HG03521 (cell line): ENCODE measurements around the gene PCLO.

ENCODE experiments used
- ATAC-seq: cut with Tn5 transposase; IDR thresholded peaks from one replicate; pipeline ENCODE4 v1.9.1; 2021; ENCODE audit warnings: mild to moderate bottlenecking, moderate library complexity; ENCODE audit not compliant: unreplicated experiment

PCLO gene, protein sequence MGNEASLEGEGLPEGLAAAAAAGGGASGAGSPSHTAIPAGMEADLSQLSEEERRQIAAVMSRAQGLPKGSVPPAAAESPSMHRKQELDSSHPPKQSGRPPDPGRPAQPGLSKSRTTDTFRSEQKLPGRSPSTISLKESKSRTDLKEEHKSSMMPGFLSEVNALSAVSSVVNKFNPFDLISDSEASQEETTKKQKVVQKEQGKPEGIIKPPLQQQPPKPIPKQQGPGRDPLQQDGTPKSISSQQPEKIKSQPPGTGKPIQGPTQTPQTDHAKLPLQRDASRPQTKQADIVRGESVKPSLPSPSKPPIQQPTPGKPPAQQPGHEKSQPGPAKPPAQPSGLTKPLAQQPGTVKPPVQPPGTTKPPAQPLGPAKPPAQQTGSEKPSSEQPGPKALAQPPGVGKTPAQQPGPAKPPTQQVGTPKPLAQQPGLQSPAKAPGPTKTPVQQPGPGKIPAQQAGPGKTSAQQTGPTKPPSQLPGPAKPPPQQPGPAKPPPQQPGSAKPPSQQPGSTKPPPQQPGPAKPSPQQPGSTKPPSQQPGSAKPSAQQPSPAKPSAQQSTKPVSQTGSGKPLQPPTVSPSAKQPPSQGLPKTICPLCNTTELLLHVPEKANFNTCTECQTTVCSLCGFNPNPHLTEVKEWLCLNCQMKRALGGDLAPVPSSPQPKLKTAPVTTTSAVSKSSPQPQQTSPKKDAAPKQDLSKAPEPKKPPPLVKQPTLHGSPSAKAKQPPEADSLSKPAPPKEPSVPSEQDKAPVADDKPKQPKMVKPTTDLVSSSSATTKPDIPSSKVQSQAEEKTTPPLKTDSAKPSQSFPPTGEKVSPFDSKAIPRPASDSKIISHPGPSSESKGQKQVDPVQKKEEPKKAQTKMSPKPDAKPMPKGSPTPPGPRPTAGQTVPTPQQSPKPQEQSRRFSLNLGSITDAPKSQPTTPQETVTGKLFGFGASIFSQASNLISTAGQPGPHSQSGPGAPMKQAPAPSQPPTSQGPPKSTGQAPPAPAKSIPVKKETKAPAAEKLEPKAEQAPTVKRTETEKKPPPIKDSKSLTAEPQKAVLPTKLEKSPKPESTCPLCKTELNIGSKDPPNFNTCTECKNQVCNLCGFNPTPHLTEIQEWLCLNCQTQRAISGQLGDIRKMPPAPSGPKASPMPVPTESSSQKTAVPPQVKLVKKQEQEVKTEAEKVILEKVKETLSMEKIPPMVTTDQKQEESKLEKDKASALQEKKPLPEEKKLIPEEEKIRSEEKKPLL (N-terminal part only)

GRCh38 chr7:83162402-83163256, at the start of gene PCLO:
Gene PCLO, minus strand, starts transcription at chr7:83162884. Its CDS starts 292 bp downstream, at chr7:83162592.
- ATAC-seq = peak; percentile 96

- ATAC-seq = no peak
Observed at GRCh38 chr7:83211685-83212084, 49.0 kb upstream of the PCLO start.

- no peak for ATAC-seq
Observed at GRCh38 chr7:83210479-83210878, 47.8 kb upstream of the PCLO start.

DNA sequence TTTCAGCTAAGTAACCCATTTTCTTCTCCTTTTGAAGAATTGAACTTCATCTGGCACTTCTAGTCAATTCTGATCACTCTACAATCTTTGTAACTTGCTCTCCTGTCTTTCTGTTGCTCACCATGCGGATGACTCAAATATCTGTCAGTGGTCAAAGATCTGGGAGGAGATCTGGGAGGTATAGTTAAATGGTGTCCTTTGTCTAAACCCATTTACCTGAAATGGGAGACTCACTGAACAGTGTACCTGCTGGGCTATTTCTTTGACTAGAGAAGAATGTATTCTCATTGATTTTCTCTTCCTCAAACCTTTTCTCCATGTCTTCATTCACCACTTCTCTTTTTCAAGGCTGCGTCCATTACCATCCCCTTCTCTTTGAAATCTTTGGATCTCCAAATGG, 42.0 kb upstream of the PCLO start:
- ATAC-seq = no peak

GRCh38 chr7:83201355-83201754, 38.7 kb upstream of the PCLO start:
- no peak for ATAC-seq

GRCh38 chr7:83190659-83191389, 28.1 kb upstream of the PCLO start:
- ATAC-seq = no peak

- ATAC-seq = no peak
Observed at GRCh38 chr7:83178796-83179195, 16.1 kb upstream of the PCLO start.

- no peak for ATAC-seq
Observed at GRCh38 chr7:83178066-83178465, 15.4 kb upstream of the PCLO start.

- ATAC-seq = no peak
Observed at GRCh38 chr7:83173664-83174063, 11.0 kb upstream of the PCLO start.

- ATAC-seq = no peak
Observed at GRCh38 chr7:83166781-83167180, 4.1 kb upstream of the PCLO start.

- no peak for ATAC-seq
Observed at GRCh38 chr7:83161899-83162401, 734 bp downstream of the PCLO start.

GRCh38 chr7:83161186-83161585, 1.5 kb downstream of the PCLO start:
- ATAC-seq = no peak

- ATAC-seq = no peak
Observed at GRCh38 chr7:83159731-83160130, 3.0 kb downstream of the PCLO start.

DNA sequence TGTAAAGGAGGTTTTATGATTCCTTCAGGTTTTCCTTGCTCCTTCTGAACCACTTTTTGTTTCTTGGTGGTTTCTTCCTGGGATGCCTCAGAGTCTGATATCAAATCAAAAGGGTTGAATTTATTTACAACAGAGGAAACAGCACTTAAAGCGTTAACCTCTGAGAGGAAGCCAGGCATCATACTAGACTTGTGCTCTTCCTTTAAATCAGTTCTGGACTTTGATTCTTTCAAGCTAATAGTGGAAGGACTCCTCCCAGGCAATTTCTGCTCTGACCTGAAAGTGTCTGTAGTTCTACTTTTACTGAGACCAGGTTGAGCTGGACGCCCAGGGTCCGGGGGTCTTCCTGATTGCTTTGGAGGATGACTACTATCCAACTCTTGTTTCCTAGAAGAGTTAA, 6.7 kb downstream of the PCLO start:
- no peak for ATAC-seq

DNA sequence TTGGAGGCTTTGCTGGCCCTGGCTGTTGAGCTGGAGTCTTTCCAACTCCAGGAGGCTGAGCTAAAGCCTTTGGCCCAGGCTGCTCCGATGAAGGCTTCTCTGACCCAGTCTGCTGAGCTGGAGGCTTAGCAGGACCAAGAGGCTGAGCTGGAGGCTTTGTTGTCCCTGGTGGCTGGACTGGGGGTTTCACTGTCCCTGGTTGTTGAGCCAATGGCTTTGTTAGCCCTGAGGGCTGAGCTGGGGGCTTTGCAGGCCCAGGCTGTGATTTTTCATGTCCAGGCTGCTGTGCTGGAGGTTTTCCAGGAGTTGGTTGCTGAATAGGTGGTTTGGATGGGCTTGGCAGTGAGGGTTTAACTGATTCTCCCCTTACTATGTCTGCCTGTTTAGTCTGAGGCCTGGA, 7.3 kb downstream of the PCLO start:
- ATAC-seq = no peak

DNA sequence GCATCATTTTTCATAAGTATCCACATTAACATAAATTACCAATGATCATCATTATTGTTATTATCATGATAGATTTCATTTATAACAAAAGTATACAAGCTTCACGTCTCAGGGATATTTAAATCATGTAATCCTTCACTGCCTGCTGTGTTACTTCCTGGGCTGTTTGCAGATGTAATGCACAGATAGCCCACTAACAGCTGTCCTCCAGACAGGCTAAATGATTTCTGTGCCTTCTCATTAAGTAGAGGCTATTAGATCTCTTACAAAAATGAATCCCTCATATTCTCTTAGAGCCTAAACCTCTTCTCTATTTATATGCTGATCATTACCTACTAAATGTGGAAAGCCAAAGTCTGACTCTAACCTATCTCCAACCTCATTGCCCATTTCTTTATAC, 9.3 kb downstream of the PCLO start:
- ATAC-seq = no peak

DNA sequence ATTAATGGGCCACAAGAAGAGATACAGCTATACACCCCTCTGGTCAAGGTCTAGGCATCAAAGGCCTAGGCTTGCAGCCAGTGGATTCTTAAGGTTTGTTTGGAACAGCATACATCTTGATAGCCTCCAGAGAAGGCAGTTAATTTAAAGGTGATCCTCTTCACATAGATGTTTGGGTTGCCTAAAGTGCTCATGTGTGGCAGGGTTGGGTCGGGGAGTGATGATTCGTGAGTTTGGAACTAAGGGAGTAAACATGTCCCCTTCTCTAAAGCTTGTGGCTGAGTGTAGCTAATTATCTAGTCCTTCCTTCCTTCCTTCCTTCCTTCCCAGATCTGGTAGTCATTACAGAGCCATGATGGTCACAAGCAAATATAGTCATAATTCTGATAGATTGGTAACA, 12.4 kb downstream of the PCLO start:
- ATAC-seq = no peak

DNA sequence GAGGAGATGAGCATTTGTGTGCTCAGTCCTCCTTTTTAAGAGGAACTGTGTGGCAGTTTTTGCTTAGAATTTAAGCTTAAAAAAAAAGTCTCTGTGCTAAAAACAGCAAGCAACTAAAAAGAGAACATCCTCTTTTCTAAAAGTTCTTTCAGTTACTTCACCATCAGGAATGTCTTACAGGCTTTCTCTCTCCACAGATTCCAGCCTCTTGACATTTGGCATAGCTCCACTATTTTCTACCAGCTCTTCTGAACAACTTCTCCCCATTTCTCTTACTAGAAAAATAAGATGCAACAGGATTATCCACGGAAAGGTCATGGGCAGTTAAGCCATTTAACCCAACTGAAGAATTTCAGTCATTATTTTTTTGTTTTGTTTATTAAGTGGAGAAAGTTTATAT, 13.2 kb downstream of the PCLO start:
- no peak for ATAC-seq

GRCh38 chr7:83148776-83149175, 13.9 kb downstream of the PCLO start:
- no peak for ATAC-seq
